Urinary bladder (tissue), 4 donors: ENCODE data around the gene SYNJ2. TPM values are rescaled to one million over a fixed set of nuclear protein-coding genes. Genes with fewer than 3 reads are reported as not detected.
A peak's percentile ranks its signal among the peaks of the same experiment; 100 is the strongest.

Experiments used
- DNase-seq: peaks from one replicate; pipeline ENCODE4 v3.0.0-alpha.2; 2015; ENCODE audit errors: extremely low spot score
- H3K27ac ChIP-seq: one replicate; pipeline ENCODE4 v1.5.1; 2013; ENCODE audit warnings: low read depth, mild to moderate bottlenecking, moderate library complexity
- H3K36me3 ChIP-seq: one replicate; pipeline ENCODE4 v1.6.1; 2013; ENCODE audit warnings: mild to moderate bottlenecking, moderate library complexity; ENCODE audit not compliant: insufficient read depth
- H3K4me1 ChIP-seq: one replicate; pipeline ENCODE4 v1.6.1; 2013; ENCODE audit warnings: mild to moderate bottlenecking, moderate library complexity; ENCODE audit not compliant: insufficient read depth
- H3K4me3 ChIP-seq: one replicate; pipeline ENCODE4 v1.5.1; 2013; ENCODE audit warnings: low read depth, low read length
- WGBS: extraction: QIAGEN DNeasy Blood & Tissue Kit; methylation state at CpG from one replicate; pipeline ENCODE4 v1.1.7; 2013; 5-methylcytosine and 5-hydroxymethylcytosine counted together
- polyA plus RNA-seq: library from polyadenylated mRNA; stranded (reverse); fragments of 200-250 nt; gene quantifications from one replicate; pipeline ENCODE4 v1.2.3, GENCODE V29; 2013
- small RNA-seq: library from RNA; depleted of rRNA; stranded (forward); fragments of <200 nt; gene quantifications from one replicate; pipeline ENCODE3, GENCODE V24; 2014
- total RNA-seq: library from RNA; depleted of rRNA; stranded (reverse); fragments of >200 nt; gene quantifications from one replicate; pipeline ENCODE4 v1.2.3, GENCODE V29; 2014
- donor health status: healthy with polysubstance abuse.
- donor health status: healthy.

SYNJ2 gene
- total and polyA plus RNA-seq, 2 donors, result 10.7 to 14.3 TPM

GRCh38 chr6:158111987-158112386, 130.3 kb downstream of the SYNJ2 start:
- Histone ChIP-seq H3K36me3 (no peaks in the 10 kb centered on the region), H3K4me1 (no peaks in the 10 kb centered on the region), H3K27ac (no peak overlapping the region), H3K4me3 (no peak overlapping the region)
- WGBS, result 95% methylated on average over 5 of the region's 5 CpGs
- DNase-seq, result no peak

GRCh38 chr6:158113802-158114201, 132.1 kb downstream of the SYNJ2 start:
- no peak overlapping the region for H3K27ac ChIP-seq
- no peak for DNase-seq
- no peak overlapping the region for H3K4me3 ChIP-seq
- no peaks in the 10 kb centered on the region for H3K4me1 ChIP-seq
- H3K36me3 ChIP-seq, result no peaks in the 10 kb centered on the region

GRCh38 chr6:158115102-158115501, 133.4 kb downstream of the SYNJ2 start:
- 97% methylated on average over 4 of the region's 4 CpGs for WGBS
- H3K4me3 ChIP-seq, result no peak overlapping the region
- H3K36me3 ChIP-seq, result no peaks in the 10 kb centered on the region
- no peak overlapping the region for H3K27ac ChIP-seq
- no peak for DNase-seq
- no peaks in the 10 kb centered on the region for H3K4me1 ChIP-seq

- H3K27ac ChIP-seq, result no peak overlapping the region
- WGBS, result 91% methylated on average over 6 of the region's 6 CpGs
- H3K4me1 ChIP-seq, result no peaks in the 10 kb centered on the region
- no peak overlapping the region for H3K4me3 ChIP-seq
- no peak for DNase-seq
- no peaks in the 10 kb centered on the region for H3K36me3 ChIP-seq
Measured at GRCh38 chr6:158115508-158115907, 133.8 kb downstream of the SYNJ2 start.

GRCh38 chr6:158118886-158119285, 137.2 kb downstream of the SYNJ2 start:
- 92% methylated on average over 3 of the region's 3 CpGs for WGBS
- no peak overlapping the region for H3K27ac ChIP-seq
- no peaks in the 10 kb centered on the region for H3K36me3 ChIP-seq
- H3K4me3 ChIP-seq, result no peak overlapping the region
- H3K4me1 ChIP-seq, result no peaks in the 10 kb centered on the region
- DNase-seq, result no peak

- Histone ChIP-seq H3K27ac (no peak overlapping the region), H3K4me3 (no peak overlapping the region), H3K4me1 (no peaks in the 10 kb centered on the region), H3K36me3 (peaks cover 3% of the 10 kb centered on the region)
- no peak for DNase-seq
- 85% methylated on average over 3 of the region's 3 CpGs for WGBS
Measured at GRCh38 chr6:158121335-158121734, 139.7 kb downstream of the SYNJ2 start.

GRCh38 chr6:158122048-158122447, 140.4 kb downstream of the SYNJ2 start:
- H3K27ac ChIP-seq, result no peak overlapping the region
- H3K4me1 ChIP-seq, result no peaks in the 10 kb centered on the region
- 90% methylated on average over 2 of the region's 2 CpGs for WGBS
- DNase-seq, result peak; percentile 20
- peaks cover 3% of the 10 kb centered on the region for H3K36me3 ChIP-seq
- H3K4me3 ChIP-seq, result no peak overlapping the region

DNA sequence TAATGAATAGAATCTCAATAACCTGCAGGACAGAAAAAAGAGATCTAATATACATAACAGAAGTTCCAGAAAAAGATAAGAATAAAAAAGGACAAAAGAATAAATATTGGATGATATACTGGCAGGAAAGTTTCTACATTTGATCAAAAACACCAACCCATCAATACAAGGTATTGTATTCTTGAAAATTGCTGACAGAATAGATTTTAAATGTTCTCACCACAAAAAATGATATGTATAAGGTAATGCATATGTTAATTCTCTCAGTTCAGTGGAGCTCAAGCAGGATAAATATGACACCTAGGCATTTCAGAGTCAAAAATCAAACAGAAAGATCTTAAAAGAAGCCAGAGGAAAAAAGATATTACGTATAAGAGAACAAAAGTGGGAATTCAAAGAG, 142.6 kb downstream of the SYNJ2 start:
- no peak for DNase-seq
- 91% methylated on average over 1 of the region's 1 CpG for whole genome bisulfite sequencing
- Histone ChIP-seq H3K36me3 (peaks cover 3% of the 10 kb centered on the region), H3K27ac (no peak overlapping the region), H3K4me1 (no peaks in the 10 kb centered on the region), H3K4me3 (no peak overlapping the region)

GRCh38 chr6:158125271-158125670, 143.6 kb downstream of the SYNJ2 start:
- no peaks in the 10 kb centered on the region for H3K4me1 ChIP-seq
- H3K36me3 ChIP-seq, result peaks cover 3% of the 10 kb centered on the region
- no peak overlapping the region for H3K4me3 ChIP-seq
- no peak for DNase-seq
- WGBS, result 96% methylated on average over 2 of the region's 2 CpGs
- H3K27ac ChIP-seq, result no peak overlapping the region

GRCh38 chr6:158131926-158132325, 150.3 kb downstream of the SYNJ2 start:
- Histone ChIP-seq H3K4me1 (no peaks in the 10 kb centered on the region), H3K27ac (no peak overlapping the region), H3K36me3 (no peaks in the 10 kb centered on the region), H3K4me3 (no peak overlapping the region)
- WGBS, result 41% methylated on average over 1 of the region's 1 CpG
- no peak for DNase-seq

GRCh38 chr6:158142789-158143188, 161.1 kb downstream of the SYNJ2 start:
- no peaks in the 10 kb centered on the region for H3K4me1 ChIP-seq
- DNase-seq, result no peak
- no peaks in the 10 kb centered on the region for H3K36me3 ChIP-seq
- H3K27ac ChIP-seq, result no peak overlapping the region
- H3K4me3 ChIP-seq, result no peak overlapping the region

DNA sequence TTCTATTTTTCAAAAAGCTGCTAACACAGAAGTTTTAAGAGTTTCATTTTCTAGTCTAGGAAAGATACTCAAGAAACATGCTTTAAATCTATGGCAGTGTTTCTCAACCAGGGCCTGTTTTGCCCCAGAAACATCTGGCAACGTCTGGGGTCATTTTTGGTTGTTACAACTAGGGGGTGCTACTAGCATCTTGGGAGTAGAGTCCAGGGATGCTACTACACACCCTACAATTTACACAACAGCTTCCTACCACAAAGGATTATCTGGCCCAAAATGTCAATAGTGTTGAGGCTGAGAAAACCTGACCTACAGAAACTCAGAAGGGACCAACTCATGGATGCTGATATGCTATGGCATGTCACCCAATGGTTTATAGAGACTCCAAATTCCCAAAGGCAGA, 162.0 kb downstream of the SYNJ2 start:
- Histone ChIP-seq H3K36me3 (no peaks in the 10 kb centered on the region), H3K4me1 (no peaks in the 10 kb centered on the region), H3K4me3 (no peak overlapping the region), H3K27ac (no peak overlapping the region)
- no peak for DNase-seq
- WGBS, result 54% methylated on average over 1 of the region's 1 CpG

Small RNA genes lying within 50 kb of the gene (small RNA-seq; reads per million reads assigned to genes)
- gene RNU6-786P, result not detected

Other genes with a start within 250 kb of the SYNJ2 start
- 36.0 TPM for gene SNX9, start 158.6 kb upstream of the SYNJ2 start, total RNA-seq
- 70.0 TPM for gene SNX9, start 158.6 kb upstream of the SYNJ2 start, polyA plus RNA-seq
- 11.3 TPM for gene SERAC1, start 186.4 kb downstream of the SYNJ2 start, total RNA-seq
- gene SERAC1, start 186.4 kb downstream of the SYNJ2 start, polyA plus RNA-seq, result 5.1 TPM
- gene GTF2H5, start 186.5 kb downstream of the SYNJ2 start, total RNA-seq, result 8.0 TPM
- gene GTF2H5, start 186.5 kb downstream of the SYNJ2 start, polyA plus RNA-seq, result 9.6 TPM